ENCODE data around the gene RTRAF.

DNA sequence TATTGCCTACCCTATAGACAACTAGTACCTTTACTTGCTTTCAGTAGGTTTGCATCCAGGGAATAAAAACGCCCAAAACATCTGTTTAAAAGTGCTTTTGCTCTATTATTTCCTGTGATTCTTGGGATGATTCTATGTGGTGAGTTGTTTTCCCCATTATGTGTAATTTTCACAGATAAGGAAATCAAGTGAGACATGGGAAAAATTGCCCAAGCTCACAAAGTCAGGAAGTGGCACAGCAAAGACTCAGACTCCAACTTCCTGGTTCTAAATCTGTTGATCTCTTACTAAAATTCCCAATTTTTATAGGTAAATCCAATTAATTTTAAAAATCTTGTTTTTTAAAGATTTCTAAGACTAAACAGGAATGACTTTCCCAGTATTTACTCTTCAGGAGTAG, 40.5 kb downstream of the RTRAF start:
- TF ChIP-seq, protein P1, sequence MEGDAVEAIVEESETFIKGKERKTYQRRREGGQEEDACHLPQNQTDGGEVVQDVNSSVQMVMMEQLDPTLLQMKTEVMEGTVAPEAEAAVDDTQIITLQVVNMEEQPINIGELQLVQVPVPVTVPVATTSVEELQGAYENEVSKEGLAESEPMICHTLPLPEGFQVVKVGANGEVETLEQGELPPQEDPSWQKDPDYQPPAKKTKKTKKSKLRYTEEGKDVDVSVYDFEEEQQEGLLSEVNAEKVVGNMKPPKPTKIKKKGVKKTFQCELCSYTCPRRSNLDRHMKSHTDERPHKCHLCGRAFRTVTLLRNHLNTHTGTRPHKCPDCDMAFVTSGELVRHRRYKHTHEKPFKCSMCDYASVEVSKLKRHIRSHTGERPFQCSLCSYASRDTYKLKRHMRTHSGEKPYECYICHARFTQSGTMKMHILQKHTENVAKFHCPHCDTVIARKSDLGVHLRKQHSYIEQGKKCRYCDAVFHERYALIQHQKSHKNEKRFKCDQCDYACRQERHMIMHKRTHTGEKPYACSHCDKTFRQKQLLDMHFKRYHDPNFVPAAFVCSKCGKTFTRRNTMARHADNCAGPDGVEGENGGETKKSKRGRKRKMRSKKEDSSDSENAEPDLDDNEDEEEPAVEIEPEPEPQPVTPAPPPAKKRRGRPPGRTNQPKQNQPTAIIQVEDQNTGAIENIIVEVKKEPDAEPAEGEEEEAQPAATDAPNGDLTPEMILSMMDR (IDR thresholded peaks at IDR 0.05; ENCODE audit: low read depth, low read length): no peak
- TF ChIP-seq EZH2phosphoT487 (IDR thresholded peaks at IDR 0.05; ENCODE audit: low read depth): no peak

All from OCI-LY3 (cell line).